Measurements from ENCODE around the gene AGER.
"Not testable (repeated sequence)": the region's sequence is repeated elsewhere in the genome, so short reads cannot be mapped to it uniquely, and the experiment has no call there.

Gene AGER

GRCh38 chr6:32218167-32218566 is 34.1 kb upstream of the AGER start:
- TF ChIP-seq CTCF (IDR thresholded peaks at IDR 0.05; ENCODE audit: extremely low read depth, missing control alignments), result no peak
- DNase-seq (ENCODE audit: low spot score), result no peak

GRCh38 chr6:32216998-32217397 is 32.9 kb upstream of the AGER start:
- DNase-seq (ENCODE audit: low spot score), result no peak
- TF ChIP-seq CTCF (IDR thresholded peaks at IDR 0.05; ENCODE audit: extremely low read depth, missing control alignments), result no peak

- no peak for TF ChIP-seq CTCF (IDR thresholded peaks at IDR 0.05; ENCODE audit: extremely low read depth, missing control alignments)
- DNase-seq (ENCODE audit: low spot score), result no peak
Measured at GRCh38 chr6:32216285-32216684, 32.2 kb upstream of the AGER start.

GRCh38 chr6:32215617-32216016 is 31.6 kb upstream of the AGER start:
- TF ChIP-seq CTCF (IDR thresholded peaks at IDR 0.05; ENCODE audit: extremely low read depth, missing control alignments), result no peak
- DNase-seq (ENCODE audit: low spot score), result no peak

- DNase-seq (ENCODE audit: low spot score), result no peak
- no peak for TF ChIP-seq CTCF (IDR thresholded peaks at IDR 0.05; ENCODE audit: extremely low read depth, missing control alignments)
Measured at GRCh38 chr6:32214126-32214525, 30.1 kb upstream of the AGER start.

GRCh38 chr6:32213649-32214048 is 29.6 kb upstream of the AGER start:
- DNase-seq (ENCODE audit: low spot score), result no peak
- no peak for TF ChIP-seq CTCF (IDR thresholded peaks at IDR 0.05; ENCODE audit: extremely low read depth, missing control alignments)

GRCh38 chr6:32212076-32212760 is 28.2 kb upstream of the AGER start:
- no peak for TF ChIP-seq CTCF (IDR thresholded peaks at IDR 0.05; ENCODE audit: extremely low read depth, missing control alignments)

GRCh38 chr6:32211432-32211831 is 27.4 kb upstream of the AGER start:
- DNase-seq (ENCODE audit: low spot score), result not testable (repeated sequence)

More at GRCh38 chr6:32212076-32212760, 28.2 kb upstream of the AGER start:
- DNase-seq (ENCODE audit: low spot score), result no peak

Measured in GM20000 (cell line).